C1 segment of cervical spinal cord (tissue), 14 donors: ENCODE data around the gene LCN2.

Experiments used
- DNase-seq, 14 donors: peaks; one replicate each; lab custom pipeline; 2025; lab: John Stamatoyannopoulos, UW

LCN2 gene

GRCh38 chr9:128149951-128150593 lies 819 bp downstream of the LCN2 start:
- DNase-seq: no peak

GRCh38 chr9:128150594-128151308 lies 1.5 kb downstream of the LCN2 start:
- DNase-seq: no peak

GRCh38 chr9:128151309-128152132 lies 2.3 kb downstream of the LCN2 start:
- no peak for DNase-seq

- DNase-seq: no peak
Observed at GRCh38 chr9:128152133-128153059, 3.1 kb downstream of the LCN2 start.

- no peak for DNase-seq
Observed at GRCh38 chr9:128153060-128153946, 4.0 kb downstream of the LCN2 start.

GRCh38 chr9:128153947-128154695 lies 4.9 kb downstream of the LCN2 start:
- DNase-seq: no peak

GRCh38 chr9:128155736-128156500 lies 6.7 kb downstream of the LCN2 start:
- no peak for DNase-seq

DNA sequence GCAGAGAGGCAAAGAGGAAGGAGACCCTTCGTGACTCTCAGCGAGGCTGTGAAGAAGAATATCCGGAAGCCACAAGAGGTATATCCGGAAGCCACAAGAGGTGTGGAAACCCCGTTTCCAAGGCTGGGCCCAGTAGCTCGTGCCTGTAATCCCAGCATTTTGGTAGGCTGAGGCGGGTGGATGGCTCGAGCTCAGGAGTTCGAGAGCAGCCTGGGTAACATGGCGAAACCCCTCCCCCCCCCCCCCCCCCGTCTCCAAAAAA lies 10.2 kb downstream of the LCN2 start:
- DNase-seq: no peak

DNA sequence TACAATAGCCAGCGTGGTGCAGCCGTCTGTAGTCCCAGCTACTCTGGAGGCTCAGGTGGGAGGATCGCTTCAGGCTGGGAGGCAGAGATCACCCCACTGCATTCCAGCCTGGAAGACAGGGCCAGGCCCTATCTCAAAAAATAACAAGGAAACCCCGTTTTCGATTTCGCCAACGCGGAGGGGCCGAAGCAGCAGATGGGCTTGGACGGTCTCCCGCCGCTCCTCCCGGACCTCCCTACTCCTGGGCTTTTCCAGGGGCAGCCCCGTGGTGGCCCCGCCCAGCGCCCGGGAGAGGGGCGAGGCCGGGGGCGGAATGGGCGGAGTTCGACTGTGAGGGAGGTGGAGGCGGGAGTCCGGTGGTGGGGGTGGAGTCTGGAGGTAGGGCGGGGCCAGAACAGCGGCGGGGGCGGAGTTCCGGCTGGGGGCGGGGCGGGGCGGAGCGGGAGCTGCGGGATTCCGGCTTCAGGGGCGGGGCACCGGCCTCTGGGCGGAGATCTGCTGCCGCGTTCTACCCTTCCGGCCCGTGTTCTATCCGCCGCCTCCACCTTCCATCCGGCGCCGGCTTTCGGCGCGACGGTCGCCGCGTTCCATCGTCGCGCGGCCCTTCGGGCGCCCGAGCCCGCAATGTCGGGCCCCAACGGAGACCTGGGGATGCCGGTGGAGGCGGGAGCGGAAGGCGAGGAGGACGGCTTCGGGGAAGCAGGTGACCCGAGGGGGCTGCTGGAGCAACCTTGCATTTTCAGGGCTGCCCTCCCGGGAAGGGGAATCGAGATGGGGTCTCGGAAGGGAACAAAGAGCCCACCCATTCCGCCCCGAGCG lies 10.7 kb downstream of the LCN2 start, which contains the start of gene BBLN:
TSS of gene BBLN (plus strand) at position 482 of the 819 bp plus-strand sequence. CDS start at position 625, 143 bp downstream.
- DNase-seq: peak; percentile 63 to 95 (median 88)

DNA sequence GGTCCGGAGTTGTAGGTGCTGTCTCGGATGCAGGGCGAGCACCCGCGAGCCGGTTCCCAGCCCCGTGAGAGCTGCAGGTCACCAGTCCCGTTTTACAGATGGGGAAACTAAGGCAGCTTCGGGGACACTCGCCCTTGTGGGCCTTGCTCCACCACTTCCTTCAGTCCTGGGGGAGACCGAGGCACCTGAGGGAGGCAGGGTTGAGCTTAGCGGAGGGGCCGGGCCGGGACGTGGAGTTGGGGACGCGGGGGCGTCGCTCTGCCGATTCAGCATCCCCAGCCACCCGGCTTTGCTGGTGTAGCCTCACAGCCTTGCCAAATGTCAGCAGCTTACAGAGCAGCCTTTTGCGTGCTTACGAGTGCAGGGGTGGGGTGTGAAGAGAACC lies 11.3 kb downstream of the LCN2 start:
- no peak for DNase-seq

- DNase-seq: no peak
Observed at GRCh38 chr9:128161215-128161902, 12.1 kb downstream of the LCN2 start.

- peak in 4 of 14 donors; percentile 7 to 66 (median 18) for DNase-seq
Observed at GRCh38 chr9:128162215-128163026, 13.2 kb downstream of the LCN2 start.

- no peak for DNase-seq
Observed at GRCh38 chr9:128163027-128163515, 13.8 kb downstream of the LCN2 start.

DNA sequence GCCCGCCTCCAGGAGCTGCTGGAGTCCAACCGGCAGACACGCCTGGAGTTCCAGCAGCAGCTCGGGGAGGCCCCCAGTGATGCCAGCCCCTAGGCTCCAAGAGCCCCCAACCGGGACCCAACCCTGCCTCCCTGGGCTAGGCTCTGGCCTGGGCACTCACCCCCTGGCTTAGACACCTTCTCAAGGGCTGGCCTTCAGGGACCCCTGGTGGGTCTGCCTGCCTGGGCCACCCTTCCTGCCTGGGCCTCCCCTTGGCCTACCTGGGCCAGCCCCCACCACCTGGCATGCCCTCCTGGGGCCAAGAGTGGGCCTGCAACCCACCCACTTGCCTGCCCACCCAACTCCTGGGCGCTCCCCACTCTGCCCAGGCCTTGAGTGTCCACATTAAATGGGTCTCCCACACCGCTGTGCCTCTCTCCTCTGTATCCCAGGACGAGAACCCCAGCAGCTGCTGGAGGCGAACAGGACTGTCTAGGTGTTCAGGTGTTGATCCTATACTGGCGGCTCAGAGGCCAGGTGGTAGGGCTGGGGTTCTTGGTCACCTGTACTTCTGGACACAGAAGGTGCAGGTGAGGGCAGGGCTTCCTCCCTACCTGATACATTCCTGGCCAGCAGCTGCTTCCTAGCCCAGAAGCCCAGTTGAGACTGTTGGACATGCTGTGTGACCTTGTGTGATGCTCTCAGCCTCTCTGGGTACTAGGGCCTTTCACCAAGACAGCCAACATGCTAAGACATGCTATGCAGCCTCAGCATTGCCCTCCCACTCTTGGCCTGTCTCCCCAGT lies 14.5 kb downstream of the LCN2 start:
- no peak for DNase-seq

DNA sequence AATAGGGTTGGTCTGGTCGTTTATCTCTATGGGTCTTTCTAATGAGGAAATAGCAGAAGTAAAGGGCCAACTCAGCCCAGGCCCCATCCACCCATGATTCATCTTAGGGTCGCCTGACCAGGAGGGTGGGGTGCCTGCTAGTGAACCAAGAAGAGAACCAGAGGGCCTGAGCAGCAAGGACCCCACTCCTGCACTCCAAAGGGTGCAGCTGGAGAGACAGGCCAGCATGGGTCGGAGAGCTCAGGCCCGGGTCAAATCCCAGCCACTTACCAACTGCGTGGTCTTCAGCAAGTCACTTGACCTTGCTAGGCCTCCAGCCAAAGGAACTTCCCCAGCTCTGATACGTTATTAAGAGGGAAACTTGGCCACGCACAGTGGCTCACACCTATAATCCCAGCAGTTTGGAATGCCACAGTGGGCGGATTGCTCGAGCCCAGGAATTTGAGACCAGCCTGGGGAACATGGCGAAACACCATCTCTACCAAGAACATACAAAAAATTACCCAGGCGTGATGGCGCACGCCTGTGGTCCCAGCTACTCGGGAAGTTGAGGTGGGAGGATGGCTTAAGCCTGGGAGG lies 15.1 kb downstream of the LCN2 start:
- DNase-seq: no peak
